Measurements from ENCODE around the gene CHRNA3.

The CHRNA3 gene

DNA sequence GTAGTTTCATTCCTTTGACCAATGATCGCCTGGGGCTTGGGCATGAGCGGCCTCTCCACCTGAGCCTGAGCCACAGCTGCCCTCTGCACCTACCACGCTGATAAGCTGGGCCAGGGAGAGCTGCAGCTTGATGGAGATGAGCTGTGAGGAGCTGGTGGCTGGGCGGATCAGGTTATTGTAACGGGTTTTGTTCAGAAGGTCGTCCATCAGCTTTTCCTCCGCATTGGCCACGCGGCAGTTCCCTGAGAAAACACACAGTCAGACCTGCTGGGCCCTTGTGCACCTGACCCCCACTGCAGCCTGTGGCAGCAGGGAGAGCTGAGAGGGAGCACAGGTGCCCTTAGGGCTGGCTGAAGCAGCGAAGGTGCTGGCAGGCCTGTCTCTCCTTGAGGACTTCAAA is 14.6 kb upstream of the CHRNA3 start:
- no peak for FAIRE-seq

DNA sequence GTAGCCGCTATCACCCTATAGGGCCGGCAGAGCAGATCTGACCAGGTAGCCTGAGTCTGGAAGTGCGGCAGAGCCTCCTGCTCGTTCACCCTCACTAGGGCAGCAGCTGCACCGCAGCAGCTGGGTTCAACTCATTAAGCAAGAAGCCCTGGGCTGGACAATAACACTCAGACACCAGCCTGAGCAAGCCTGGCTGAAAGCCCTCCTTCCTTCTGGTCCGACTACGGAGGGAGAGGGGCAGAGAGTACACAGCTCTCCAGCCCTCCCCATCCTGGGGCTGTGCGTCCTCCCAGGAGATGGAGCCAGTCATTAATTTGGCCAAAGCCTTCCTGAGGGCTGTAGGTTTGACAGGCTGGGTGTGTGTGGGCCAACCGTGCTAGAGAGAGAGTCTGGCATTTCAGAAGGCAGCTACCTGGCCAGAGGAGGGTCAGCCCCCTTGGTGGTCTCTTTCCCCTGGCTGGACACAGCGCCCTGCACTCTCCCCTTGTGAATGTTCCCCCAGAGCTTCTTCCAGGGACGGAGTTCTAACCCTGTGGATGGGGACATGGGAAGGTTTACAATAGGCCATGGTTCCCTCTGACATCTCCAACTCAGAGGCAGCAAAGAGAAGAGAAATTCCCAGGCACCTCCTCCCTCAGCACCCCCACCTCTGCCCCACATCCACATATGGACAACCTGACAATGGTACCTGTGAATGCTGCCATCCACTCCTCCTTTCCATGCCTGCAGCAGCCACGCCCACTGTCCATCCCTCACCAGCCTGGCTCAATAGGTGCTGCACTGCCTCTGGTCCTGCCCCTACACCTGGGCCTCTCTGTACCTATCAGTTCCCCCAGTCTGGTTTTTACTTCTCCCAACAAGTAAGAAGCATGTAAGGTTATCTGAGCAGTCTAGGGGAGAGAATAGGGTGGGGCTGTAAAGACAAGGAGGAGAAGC is 13.7 kb upstream of the CHRNA3 start:
- FAIRE-seq, result no peak

DNA sequence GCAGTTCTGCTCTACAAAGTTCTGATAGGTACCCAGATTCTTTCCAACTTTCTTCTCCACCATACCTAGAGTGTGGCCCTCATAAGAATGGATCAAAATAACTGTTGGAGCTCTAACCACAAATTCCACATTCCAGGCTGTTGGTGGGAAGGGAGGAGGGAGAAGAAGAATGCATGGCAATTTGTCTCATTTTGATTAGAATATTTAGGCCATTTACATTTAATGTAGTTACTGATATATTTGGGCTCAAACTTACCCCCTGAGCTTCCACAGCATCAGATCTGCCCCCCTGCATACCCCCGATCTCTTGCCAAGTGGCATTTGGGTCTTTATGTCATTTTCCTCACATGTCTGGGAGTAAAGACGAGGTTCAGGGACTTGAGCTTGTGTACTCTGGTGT is 12.6 kb upstream of the CHRNA3 start:
- FAIRE-seq, result no peak

DNA sequence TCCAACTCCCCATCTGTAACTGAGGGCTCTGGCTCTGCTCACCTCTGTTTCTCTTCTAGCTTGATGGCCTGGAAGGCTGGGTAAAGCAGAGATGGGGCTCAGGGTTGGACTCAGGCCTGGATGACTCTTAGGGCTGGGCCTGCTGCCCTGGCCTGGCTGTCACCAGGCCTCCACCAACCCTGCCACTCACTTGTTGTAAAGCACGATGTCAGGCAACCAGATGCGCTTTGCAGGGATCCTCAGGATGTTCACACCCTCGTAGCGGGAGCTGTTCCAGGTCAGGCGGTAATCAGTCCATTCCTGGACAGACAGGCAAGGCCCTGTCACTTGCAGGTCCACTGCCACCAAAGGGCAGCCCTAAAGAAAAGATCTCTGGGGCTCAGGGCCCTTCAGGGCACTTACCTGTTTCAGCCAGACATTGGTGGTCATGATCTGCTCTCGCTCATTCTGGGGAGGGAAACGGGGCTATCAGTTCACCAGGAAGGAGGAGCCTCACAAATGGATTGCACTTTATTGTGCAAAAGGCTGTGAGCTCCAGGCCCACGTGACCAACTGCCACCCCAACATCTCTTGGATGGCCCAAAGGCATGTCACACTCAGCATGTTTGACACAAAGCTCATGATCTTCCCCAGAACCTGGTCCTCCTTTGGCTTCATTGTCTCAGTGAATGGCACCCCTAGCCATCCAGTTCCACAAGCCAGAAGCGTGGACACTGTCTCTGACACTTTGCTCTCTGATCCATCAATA is 10.3 kb upstream of the CHRNA3 start:
- no peak for FAIRE-seq

DNA sequence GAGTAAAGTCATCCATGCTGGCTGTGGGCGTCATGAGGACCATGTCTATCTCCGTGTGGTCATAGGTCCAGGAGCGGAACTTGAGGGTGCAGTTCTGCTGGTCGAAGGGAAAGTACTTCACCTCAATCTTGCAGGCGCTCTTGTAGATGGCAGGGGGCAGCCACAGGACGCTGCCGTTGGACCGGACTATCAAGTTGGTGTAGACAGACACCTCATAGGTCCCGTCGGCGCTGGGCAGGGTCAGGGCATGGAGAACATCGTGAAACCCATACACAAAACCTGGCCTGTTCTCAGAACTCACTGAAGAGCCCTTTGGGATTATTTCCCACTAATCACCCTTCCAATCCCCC is 8.9 kb upstream of the CHRNA3 start:
- no peak for FAIRE-seq

DNA sequence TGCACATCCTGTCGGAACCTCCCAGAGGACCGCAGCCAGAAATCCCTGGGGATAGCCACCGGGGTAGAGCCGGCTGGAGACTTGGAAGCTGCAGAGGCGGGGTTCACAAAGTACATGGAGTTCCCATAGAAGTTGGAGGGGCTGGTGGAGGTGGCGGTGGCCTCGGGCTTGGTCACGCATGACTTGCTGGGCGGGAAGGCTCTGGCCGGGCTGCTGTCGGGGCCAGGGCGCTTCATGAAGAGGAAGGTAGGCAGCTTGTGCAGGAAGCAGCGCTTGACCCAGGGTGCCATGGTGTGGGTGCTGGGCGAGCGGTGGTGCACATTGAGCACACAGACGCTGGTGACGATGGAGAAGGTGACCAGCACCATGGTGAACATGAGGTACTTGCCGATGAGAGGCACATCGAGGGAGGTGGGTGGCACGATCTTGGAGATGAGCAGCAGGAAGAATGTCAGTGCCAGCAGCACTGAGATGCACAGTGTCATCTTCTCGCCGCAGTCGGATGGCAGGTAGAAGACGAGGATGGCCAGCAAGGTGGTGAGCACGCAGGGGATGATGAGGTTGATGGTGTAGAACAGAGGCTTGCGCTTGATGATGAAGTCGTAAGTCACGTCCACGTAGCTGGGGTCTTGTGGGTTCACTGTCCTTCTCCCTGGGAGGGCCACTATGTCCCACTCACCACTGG is 8.4 kb upstream of the CHRNA3 start:
- no peak for FAIRE-seq

DNA sequence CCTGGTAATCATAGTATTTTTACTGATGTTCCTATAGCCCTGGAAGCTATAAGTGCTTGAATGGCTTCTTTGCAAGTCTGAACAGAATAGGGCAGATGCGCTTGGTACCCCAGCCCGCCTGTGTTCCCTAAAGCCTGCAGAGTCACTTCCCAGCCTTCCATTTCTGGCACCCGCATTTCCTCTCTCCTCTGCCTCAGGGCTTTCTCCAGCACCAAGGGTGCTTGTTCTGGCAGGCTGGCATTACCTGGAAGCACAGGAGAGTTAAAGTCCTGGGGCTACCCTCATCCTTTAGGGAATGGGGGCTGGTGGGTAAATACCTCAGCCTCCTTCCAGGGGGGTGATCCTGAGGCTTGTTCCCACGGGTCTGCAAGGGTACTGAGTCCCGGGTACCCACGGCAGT is 7.4 kb upstream of the CHRNA3 start:
- no peak for FAIRE-seq

DNA sequence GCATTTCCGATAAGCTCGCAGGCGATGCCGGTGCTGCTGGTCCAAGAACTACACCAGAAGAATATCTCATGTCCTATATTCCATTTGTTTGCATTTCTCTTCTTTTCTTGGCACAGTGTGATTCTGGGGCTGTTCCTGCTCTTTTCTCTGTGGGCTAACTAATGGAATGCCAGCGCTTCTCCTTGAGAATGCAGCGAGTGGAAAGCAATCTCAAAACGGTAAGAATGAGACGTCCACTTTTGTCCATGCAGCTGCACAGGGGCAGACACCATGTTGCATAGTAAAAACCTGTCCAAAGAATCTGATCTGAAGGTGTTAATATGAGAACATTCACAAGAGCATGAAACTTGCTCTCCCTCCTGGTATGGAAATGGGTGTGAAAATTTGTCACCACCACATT is 6.6 kb upstream of the CHRNA3 start:
- FAIRE-seq, result no peak

DNA sequence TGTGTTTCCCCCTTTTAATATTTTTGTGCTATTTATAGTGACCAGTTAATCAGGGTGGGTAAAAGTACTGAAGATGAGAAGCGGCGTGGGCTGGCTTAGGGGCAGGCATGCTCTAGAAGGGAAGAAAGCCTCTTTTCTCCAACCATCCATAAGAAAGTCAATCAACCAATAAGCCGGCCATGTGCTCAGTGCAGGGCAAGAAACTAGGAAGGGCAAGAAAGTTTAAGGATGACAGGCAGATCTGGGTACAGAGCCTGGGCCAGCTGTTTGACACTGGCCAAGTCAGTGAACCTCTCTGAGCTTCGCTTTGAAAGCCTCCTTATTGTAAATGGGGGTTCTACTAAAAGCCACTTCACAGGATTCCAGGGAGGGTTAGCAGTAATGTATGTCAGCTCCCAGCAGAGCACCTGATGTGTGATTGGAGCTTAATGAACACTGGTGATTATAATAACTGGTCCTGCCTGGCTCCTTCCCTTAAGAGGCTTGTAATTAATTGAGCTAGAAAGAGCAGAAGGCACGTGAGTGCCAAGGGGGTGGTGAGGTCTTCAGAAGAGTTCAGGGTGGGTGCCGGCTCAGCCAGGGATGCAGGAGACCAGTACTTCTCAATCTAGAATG is 5.7 kb upstream of the CHRNA3 start:
- no peak for FAIRE-seq

DNA sequence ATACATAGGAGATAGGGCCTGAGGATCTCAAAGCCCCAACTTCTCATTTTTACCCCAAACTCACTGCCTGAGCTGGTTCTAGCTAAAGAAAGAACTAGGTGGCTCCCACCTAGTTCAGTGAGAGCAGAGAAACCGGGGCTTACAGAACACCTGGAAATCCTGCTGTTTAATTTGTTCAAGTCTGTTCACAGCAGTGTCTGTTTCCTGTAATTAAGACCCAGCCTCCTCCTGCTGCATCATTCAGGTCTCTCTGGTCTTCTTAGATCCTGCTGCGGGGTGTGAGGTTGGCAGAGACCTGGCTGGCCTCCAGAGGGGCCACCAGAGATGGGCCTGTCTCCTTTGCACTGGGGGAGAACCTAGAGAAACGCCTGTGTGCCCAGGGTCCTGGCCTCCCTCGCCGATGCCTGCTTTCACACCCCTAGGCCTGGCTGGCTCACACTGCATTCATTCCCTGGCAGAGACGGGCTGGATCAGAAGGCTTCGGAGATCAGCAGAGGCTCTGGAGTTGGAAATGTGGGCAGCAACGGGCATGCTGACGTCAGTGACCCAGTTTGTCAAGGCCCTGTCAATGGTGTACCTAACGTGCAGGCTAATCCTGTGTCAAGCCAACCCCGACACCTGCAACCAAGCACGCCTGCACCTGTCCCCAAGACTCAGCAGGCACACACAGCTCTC is 4.9 kb upstream of the CHRNA3 start:
- FAIRE-seq, result no peak

DNA sequence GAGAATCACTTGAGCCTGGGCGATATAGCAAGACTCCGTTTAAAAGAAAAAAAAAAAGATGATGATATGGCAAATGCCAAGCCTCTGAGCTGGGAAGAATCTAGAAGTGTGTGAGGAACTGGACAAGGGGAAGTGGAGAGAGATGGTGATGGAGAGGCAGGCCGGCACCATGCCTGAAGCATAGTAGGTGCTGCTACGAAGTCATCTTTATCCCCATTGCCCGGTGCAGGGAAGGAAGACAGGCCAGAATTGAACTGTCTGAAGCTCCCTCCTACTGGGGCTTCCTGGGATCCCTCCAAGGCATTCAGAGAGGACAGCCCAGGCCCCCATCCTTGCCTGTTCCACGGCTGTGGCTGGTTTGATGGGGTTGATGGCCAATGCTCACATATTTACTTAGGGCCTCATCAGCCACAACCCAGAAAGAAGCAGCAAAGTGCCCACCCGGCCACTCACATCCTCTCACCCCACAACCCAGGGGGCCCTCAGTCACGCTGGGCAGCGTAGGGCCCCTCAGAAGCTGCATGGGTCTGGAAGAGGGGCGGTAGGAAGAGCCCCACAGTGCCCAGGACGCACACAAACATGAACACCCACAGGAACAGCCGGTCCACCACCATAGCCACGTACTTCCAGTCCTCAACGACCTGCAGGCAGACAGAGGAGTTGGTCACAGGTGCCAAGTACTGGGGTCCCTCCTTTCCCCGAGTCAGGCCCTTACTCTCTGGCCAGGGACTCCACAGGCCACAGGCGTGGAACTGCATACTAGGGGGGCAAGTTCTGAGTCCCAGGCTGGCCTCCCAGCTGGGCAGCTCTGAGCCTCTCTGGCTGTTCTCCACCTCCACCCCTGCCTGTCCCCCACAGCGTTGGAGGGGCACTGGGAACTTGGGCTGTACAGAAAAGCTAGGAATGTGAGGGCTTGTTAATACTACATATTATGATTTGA is 4.1 kb upstream of the CHRNA3 start:
- FAIRE-seq, result no peak

DNA sequence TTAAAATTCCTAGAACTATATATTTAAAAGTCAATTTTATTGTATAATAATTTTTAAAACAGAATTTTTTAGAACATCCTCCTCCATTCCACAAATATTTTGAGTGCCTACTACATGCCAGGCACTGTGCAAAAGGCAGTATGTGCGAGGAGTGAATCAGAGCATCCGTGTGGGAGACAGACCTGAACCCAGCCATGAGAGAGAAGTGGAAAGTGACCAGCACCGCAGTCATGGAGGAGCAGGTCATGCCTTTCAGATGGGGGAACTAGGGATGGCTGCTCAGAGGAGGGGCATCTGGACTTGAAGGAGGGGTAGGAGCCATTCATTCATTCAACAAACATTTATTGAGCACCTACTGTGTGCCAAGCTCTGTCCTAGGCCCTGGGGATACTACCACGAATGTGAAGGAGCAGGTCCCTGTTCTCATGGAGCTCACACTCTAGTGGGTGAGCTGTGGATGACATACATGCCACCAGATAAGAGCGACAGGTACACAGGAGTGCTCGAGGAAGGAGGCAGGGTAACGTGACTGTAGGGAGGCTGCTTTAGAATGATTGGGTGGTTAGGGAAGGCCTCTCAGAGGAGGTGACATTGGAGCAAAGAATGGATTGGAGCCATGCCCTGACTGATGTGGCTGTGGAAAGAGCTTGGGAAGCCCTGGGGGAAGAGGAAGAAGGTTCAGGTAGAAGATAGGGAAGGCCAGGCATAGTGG is 3.1 kb upstream of the CHRNA3 start:
- no peak for FAIRE-seq

DNA sequence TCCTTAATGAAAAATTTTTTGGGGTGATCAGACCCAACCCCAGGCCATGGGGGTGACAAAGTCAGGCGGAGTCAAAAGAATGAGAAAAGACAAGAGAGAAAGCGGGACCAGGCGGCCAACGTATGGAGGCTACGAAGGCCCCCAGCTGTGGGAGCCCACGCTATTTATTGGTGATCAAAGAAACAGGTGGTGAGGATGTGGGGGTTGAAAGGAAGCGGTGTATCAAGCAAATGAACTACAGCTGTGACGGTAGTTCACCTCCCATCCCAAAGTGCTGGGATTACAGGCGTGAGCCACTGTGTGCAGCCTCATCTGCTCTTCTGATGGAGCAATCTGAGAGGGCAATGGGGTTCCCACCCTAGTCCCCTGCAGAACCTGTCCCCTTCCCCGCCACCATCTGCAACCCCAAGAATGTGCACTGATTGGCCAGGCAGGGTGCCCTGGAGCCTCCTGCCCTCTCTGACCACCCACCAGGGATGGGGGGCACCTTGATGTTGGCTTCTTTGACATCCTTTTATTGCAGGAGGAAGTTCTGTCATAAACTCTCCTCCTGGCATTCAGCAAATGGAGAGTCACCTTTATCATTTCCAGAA is 1.1 kb upstream of the CHRNA3 start:
- no peak for FAIRE-seq

DNA sequence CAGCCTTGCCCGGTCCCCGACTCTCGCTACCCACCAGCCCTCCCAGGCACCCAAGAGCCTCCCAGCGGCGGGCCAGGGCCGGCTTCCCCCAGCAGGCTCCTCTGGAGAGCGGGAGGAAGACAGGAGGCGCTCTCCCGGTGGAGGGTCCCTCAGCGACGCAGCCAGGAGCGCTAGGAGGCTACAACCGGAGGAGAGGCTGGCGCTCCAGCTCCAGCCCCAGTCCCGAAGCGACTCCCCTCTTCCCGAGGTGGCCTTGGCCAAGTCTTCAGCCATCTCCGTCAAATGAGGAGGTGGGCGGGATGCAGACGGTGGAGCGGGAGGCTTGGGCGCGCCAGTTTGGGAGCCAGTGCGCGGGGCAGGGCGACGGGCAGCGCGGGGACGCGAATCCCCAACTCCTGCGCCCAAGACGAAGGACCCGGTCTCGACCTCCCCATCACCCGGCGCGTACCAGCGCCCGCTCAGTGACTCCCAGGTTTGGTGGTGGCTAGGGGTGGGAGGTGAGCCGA is 722 bp downstream of the CHRNA3 start:
- FAIRE-seq, result no peak

DNA sequence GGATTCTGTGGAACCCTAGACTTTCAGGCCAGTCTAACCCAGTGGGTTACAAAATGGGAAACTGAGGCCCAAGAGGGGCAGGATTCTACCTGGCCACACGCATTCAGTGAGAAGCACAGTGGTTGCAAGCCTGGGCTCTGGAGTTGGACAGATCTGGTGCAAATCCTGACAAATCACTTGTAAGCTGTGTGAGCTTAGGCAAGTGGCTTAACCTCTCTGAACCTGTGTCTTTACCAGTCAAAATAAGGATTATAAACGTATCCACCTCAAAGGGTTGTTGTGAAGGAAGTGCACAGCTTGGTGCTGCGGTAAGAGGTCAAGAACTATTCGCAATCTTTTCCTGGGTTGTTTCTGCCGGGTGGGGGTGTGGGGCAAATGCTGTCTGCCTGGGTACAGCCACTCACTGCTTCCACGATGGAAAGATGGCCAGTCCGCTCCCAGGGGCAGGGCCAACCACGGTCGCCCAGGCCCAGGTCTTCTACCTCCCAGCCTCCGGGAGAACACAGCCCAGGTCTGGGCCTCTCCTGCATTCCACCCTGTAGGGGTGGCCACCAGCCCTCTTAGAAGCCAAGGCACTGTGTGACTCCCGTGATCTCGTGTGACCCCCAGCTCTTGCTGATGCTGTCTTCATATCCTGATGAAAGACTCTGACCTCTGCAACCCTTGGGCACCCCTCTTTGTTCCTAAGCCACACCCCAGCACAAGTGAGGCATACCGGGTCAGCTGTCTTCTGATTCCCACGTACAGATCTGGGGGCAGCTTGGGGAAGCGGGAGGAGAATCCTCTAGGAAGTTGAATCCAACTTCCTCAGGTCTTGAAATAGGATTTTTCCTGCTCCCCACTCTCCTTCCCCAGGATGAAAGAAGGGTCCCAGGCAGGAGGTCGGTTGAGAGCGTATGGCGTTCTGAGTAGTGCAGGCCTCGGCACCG is 1.5 kb downstream of the CHRNA3 start:
- FAIRE-seq, result no peak

DNA sequence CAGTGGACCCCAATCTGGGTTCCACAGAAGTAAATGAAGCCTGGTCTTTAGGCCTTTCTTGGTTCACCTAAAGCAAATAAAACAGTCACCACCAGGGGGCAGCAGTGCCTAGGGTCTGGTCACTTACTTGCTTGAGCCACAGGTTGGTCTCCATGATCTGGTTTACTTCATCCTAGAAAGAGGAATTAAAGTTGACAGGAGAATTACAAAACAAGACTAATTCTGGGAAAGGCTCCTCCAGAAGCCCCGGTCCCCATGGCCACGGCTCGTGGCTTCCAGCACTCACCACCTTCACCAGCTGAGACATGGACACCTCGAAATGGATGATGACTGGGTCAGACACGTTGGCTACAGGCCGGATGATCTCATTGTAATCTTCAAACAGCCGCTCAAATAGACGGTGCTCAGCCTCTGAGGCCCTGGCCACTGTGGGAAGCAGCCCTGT is 2.3 kb downstream of the CHRNA3 start:
- FAIRE-seq, result no peak

DNA sequence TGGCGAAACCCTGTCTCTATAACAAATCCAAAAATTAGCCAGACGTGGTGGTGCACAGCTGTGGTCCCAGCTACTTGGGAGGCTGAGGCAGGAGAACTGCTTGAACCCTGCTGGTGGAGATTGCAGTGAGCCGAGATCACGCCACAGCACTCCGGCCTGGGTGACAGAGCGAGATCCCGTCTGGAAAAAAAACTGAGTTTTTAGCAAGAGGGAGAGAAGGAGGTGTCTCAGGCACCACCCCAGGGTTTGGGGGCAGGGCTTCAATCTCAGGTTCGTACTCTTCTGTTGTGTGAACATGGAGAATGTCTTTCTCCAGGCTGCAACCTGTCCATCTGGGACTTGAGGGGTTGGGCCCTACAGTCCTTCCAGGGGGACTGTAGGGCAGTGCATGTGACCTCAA is 2.7 kb downstream of the CHRNA3 start:
- no peak for FAIRE-seq

DNA sequence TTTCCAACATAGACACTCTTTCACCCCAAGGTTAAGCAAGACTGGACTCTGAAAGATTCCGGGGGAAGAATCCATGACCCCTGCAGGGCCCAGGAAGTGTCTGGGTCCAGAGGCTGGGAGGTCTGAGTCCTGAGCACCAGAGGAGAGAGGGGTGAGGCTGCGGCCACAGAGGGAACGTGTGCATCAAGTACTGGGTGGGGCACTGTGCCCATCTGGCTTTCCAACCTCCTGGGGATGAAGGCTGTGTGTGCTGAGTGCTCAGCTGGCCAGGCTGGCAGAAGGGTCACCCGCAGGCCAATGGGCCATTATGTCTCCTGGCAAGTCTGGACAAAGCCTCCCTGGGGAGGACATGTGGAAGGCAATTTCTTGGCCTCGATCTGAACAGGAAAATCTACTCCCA is 3.3 kb downstream of the CHRNA3 start:
- FAIRE-seq, result no peak

DNA sequence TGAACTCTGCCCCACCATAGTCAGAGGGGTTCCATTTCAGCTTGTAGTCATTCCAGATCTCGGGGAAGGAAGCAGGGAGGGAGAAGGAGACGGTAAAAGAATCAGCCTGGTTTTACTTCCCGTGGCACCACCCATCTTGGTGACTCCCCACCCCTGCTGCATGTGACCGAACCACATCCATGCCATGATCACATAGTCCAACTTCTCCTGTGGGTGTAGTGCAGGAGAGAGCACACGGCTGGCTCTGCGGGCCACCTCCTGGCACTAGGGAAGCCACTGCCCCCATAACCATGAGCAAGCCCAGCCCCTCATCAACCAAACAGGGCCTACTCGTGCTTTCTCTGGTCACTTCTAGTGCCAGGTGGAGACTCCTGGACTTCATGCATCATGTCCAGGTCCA is 3.7 kb downstream of the CHRNA3 start:
- no peak for FAIRE-seq
